GM18909 (cell line): ENCODE results near the gene PLEKHG4.

ENCODE experiments used
- ATAC-seq: cut with Tn5 transposase; IDR thresholded peaks from one replicate; pipeline ENCODE4 v1.9.1; 2021; ENCODE audit warnings: mild to moderate bottlenecking; ENCODE audit not compliant: unreplicated experiment, poor library complexity

Gene PLEKHG4

DNA sequence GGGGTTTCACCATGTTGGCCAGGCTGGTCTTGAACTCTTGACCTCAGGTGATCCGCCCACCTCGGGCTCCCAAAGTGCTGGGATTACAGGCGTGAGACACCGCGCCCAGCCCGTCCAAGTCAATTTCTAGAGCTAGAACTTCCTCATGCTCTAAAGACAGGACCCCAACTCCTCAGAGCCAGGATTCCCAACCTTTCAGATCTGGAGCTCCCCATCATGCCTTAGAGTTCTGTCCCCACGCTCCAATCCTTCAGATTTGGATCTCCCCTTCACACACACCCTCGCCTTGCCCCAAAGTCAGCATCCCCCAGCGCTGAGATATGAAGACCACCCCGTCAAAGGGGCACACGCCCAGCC is 46.8 kb downstream of the PLEKHG4 start:
- ATAC-seq = no peak

DNA sequence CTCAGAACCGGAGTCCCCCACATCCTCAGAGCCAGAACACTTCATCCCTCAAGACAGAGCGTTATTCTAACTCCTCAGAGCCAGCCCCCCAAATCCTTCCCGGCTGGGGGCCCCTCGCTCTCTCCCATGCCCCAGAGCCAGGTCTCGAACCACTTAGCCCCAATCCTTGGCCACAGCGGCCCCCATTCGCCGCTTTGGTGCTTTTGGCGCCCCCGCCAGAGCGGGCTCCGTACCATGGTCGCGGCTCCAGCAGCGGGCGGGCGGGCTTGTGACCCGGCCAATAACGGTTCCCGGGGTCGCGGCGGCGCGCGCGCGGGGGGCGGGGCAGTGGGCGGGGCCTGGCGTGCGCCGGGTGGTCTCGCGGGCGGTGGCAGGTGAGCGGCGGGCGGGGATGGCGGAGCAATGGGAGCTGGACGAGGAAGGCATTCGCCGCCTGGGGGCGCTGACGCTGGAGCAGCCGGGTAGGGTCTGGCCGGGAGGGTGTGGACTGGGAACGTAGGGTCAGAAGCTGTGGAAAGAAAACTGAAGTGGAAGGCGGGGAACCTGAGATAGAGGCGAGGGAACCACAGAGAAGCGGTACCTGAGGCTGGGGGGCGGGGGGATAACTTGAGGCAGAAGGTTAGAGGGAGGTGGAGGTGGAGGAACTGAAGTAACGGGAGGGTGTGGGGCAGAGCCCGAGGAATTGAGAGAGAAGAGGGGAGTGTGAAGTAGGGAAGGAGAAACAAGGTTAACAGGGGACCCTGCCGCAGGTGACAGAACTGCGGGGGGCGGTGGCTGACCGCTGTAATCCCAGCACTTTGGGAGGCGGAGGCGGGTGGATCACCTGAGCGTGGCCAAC is 47.4 kb downstream of the PLEKHG4 start, which contains the start of the genes KCTD19 and LRRC36:
Gene KCTD19, minus strand, starts transcription at position 270 of the 838 bp plus-strand sequence. Its CDS starts 34 bp downstream, at position 236.
Gene LRRC36, plus strand, starts transcription at position 344 of the 838 bp plus-strand sequence. Its CDS starts 48 bp downstream, at position 392.
- no peak for ATAC-seq

GRCh38 chr16:67327743-67328142 is 48.4 kb downstream of the PLEKHG4 start:
- ATAC-seq = no peak

- no peak for ATAC-seq
Measured at GRCh38 chr16:67329901-67330300, 50.6 kb downstream of the PLEKHG4 start.

DNA sequence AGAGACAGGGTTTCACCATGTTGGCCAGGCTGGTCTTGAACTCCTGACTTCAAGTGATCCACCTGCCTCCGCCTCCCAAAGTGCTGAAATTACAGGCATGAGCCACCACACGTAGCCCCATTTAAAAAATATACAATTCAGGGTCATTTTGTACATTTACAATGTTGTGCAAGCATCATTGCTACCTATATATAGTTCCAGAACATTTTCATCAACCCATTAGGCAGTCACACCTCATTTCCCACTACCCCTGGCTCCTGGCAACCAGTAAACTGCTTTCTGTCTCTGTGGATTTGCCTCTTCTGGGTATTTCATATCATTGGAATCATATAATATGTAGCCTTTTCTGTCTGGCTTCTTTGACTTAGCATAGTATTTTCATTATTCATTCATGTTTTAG is 54.0 kb downstream of the PLEKHG4 start:
- ATAC-seq = no peak

DNA sequence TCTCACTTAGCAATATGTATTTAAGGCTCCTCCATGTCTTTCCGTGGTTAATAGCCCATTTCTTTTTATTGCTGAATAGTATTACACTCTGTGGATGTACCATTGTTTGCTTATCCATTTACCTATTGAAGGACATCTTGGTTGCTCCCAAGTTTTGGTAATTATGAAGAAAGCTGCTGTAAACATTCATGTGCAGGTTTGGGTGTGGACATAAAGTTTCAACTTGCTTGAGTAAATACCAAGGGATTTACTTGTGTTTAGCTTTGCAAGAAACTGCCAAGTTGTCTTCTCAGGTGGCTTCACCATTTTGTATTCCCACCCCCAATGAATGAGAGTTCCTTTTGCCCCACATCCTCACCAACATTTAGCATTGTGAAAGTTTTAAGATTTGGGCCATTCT is 56.8 kb downstream of the PLEKHG4 start:
- no peak for ATAC-seq

DNA sequence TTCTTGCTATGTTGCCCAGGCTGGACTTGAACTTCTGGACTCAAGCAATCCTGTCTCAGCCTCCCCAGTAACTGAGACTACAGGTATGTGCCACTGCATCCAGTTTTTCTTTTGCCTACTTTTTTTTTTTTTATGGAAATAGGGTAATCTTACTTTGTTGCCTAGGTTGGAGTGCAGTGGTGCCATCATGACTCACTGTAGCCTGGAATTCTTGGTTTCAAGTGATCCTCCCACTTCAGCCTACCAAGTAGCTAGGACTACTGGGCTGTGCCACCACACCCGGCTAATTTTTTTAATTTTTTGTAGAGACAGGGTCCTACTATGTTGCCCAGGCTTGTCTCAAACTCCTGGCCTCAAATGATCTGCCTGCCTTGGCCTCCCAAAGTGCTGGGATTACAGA is 57.3 kb downstream of the PLEKHG4 start:
- no peak for ATAC-seq
